AG09309 (cell line): ENCODE results near the gene KANSL2.
"Not testable (repeated sequence)": the region's sequence is repeated elsewhere in the genome, so short reads cannot be mapped to it uniquely, and the experiment has no call there.

ENCODE experiments used
- DNase-seq: peaks from one replicate; pipeline ENCODE4 v3.0.0-alpha.2; 2010; ENCODE audit warnings: low read depth
- H3K4me3 ChIP-seq: 2 replicates; pipeline ENCODE4 v1.5.1; 2011; ENCODE audit warnings: mild to moderate bottlenecking, low read depth, low read length, moderate library complexity; ENCODE audit not compliant: control insufficient read depth
- TF ChIP-seq, protein P1 (sequence below): IDR thresholded peaks from 2 replicates; pipeline ENCODE4 v1.5.1; 2011; ENCODE audit warnings: mild to moderate bottlenecking, low read depth, low read length, inconsistent platforms; ENCODE audit not compliant: insufficient read depth, control insufficient read depth; ENCODE audit errors: missing control alignments

The KANSL2 gene

GRCh38 chr12:48681710-48682532, at the start of gene KANSL2:
TSS of gene KANSL2 (minus strand) at chr12:48682238. CDS start at chr12:48681632, 606 bp downstream.
- peak within 1 kb of the TSS; percentile 84 for H3K4me3 ChIP-seq
- peak; percentile 94 for DNase-seq
- TF ChIP-seq, protein P1, sequence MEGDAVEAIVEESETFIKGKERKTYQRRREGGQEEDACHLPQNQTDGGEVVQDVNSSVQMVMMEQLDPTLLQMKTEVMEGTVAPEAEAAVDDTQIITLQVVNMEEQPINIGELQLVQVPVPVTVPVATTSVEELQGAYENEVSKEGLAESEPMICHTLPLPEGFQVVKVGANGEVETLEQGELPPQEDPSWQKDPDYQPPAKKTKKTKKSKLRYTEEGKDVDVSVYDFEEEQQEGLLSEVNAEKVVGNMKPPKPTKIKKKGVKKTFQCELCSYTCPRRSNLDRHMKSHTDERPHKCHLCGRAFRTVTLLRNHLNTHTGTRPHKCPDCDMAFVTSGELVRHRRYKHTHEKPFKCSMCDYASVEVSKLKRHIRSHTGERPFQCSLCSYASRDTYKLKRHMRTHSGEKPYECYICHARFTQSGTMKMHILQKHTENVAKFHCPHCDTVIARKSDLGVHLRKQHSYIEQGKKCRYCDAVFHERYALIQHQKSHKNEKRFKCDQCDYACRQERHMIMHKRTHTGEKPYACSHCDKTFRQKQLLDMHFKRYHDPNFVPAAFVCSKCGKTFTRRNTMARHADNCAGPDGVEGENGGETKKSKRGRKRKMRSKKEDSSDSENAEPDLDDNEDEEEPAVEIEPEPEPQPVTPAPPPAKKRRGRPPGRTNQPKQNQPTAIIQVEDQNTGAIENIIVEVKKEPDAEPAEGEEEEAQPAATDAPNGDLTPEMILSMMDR, result no peak

- no peak for DNase-seq
- TF ChIP-seq, protein P1, result no peak
- no peak overlapping the region for H3K4me3 ChIP-seq
Measured at GRCh38 chr12:48728807-48729206, 46.8 kb upstream of the KANSL2 start.

GRCh38 chr12:48720737-48721136, 38.7 kb upstream of the KANSL2 start:
- H3K4me3 ChIP-seq, DNase-seq: not testable (repeated sequence)

- H3K4me3 ChIP-seq, DNase-seq: not testable (repeated sequence)
Measured at GRCh38 chr12:48720171-48720570, 38.1 kb upstream of the KANSL2 start.

- DNase-seq, H3K4me3 ChIP-seq: not testable (repeated sequence)
Measured at GRCh38 chr12:48719002-48719401, 37.0 kb upstream of the KANSL2 start.

DNA sequence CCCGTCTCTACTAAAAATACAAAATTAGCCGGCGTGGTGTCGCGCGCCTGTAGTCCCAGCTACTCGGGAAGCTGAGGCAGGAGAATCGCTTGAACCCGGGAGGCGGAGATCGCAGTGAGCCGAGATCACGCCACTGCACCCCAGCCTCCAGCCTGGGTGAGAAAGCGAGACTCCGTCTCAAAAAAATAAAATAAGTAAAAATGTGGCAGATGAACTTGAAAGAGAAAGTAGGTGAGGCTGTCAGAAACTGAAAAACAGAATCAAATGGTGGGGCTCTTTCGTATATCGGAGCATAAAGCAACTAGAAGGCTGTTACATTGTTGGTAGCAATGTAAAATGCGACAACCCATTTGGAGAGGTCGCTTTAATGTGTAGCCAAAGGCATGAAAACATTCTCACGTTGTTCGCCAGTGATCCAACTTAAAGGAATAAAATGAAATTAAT, 35.2 kb upstream of the KANSL2 start:
- no peak for DNase-seq
- TF ChIP-seq, protein P1, result no peak
- peak overlapping the region; percentile 53 for H3K4me3 ChIP-seq

- TF ChIP-seq, protein P1, result peak; percentile 16
Measured at GRCh38 chr12:48716493-48717251, 34.6 kb upstream of the KANSL2 start, which contains the start of gene CCNT1. TSS of gene CCNT1 (minus strand) at chr12:48716707. CDS start at chr12:48716675, 32 bp downstream.

DNA sequence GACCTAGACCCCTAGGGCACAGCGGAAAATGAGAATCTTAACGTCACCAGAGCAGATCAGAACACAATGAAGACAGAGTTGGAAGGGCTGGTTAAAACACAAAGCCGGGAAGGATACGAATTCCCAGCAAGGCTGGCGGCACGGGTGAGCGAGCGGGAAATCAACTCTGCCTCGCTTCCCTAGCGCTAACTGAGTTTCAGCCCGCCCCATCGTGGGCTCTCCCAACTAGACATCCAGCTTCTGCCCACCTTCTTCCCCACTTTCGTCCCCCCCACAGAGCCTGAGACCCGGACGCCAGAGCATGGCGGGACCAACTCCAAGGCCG, 34.1 kb upstream of the KANSL2 start:
- peak overlapping the region; percentile 53 for H3K4me3 ChIP-seq
- TF ChIP-seq, protein P1, result no peak
- no peak for DNase-seq

More at GRCh38 chr12:48716493-48717251, 34.6 kb upstream of the KANSL2 start, which contains the start of gene CCNT1:
- peak; percentile 100 for DNase-seq
- peak within 1 kb of the TSS; percentile 53 for H3K4me3 ChIP-seq
